ENCODE data around the gene ADRA1B. TPM values are rescaled to one million over a fixed set of nuclear protein-coding genes. Genes with fewer than 3 reads are reported as not detected.

ADRA1B gene
- total and polyA plus RNA-seq, 8 donors: 0.18 to 9.3 (median 0.25) TPM; not detected in 3

DNA sequence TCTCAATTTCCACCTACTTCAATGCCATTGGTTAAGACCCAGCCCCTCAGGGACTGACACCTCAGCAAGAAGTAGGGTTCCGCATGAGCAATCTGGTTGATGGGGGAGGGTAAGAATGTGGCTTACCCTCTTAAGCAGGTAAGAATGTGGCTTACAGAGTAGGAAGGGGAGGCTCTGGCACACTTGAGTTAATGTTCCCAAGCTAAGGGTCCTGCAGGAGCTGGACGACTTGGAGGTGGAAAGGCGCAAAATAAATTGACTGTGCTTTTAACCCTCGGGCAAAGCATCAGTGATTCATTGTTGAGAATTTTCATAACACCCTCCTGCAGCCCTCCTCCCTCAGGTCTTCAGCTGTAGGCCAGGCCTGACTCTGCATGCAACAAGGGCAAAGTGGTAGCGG lies 24.9 kb upstream of the ADRA1B start:
- 82 to 89% (median 87%) methylated on average over 5 of the region's 5 CpGs for WGBS, 5 donors
- intact Hi-C loops (cut with DNase I; ENCODE audit: low total_unique reads): no loop called here
- no peaks in the 10 kb centered on the region for H3K9me3 ChIP-seq
- H3K4me3 ChIP-seq: no peak overlapping the region
- H3K27ac ChIP-seq: no peak overlapping the region
- H3K27me3 ChIP-seq: no peaks in the 10 kb centered on the region
- DNase-seq: no peak
- no peak for TF ChIP-seq POLR2AphosphoS5 (IDR thresholded peaks at IDR 0.05)
- no peak for TF ChIP-seq CTCF (IDR thresholded peaks at IDR 0.05)
- no peak for TF ChIP-seq EP300 (IDR thresholded peaks at IDR 0.05)
- TF ChIP-seq POLR2A (IDR thresholded peaks at IDR 0.05): no peak
- H3K36me3 ChIP-seq: no peaks in the 10 kb centered on the region
- H3K4me1 ChIP-seq: no peaks in the 10 kb centered on the region

DNA sequence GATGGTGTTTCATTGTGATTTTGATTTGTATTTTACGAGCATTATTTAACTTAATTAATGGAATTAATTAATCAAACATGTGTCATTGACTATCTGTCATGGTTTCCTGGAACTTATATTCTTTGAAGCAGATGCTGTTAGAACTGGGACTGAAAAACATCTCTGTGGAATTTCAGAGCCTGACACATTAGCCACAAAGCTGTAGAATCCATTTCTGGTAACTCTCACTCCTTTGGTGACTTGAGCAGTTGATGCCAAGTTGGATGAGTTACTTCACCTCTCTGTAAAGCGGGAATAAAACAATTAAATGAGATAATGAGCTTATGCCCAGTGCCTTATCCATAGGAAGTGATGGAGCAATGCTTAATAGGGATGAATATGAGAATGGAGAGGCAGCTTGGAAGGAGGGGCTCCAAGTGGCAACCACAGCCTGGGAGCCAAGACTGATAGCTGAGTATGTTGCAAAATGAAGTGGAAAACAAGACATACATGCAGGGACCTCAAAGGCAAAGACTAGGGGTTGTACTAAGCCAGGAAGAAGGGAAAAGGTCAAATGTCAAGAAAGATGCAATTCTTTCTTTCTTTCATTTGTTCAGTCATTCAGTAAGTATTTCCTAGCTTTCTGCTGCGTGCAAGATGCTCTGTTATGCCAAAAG lies 23.1 kb upstream of the ADRA1B start:
- TF ChIP-seq POLR2A (IDR thresholded peaks at IDR 0.05) (no peak), POLR2AphosphoS5 (IDR thresholded peaks at IDR 0.05) (no peak), CTCF (IDR thresholded peaks at IDR 0.05) (no peak), EP300 (IDR thresholded peaks at IDR 0.05) (no peak)
- Histone ChIP-seq H3K4me1 (no peaks in the 10 kb centered on the region), H3K27ac (no peak overlapping the region), H3K27me3 (no peaks in the 10 kb centered on the region), H3K36me3 (no peaks in the 10 kb centered on the region), H3K4me3 (no peak overlapping the region), H3K9me3 (no peaks in the 10 kb centered on the region)
- WGBS, 5 donors: 81 to 91% (median 88%) methylated on average over 3 of the region's 3 CpGs
- intact Hi-C loops (cut with DNase I; ENCODE audit: low total_unique reads): no loop called here
- no peak for DNase-seq

DNA sequence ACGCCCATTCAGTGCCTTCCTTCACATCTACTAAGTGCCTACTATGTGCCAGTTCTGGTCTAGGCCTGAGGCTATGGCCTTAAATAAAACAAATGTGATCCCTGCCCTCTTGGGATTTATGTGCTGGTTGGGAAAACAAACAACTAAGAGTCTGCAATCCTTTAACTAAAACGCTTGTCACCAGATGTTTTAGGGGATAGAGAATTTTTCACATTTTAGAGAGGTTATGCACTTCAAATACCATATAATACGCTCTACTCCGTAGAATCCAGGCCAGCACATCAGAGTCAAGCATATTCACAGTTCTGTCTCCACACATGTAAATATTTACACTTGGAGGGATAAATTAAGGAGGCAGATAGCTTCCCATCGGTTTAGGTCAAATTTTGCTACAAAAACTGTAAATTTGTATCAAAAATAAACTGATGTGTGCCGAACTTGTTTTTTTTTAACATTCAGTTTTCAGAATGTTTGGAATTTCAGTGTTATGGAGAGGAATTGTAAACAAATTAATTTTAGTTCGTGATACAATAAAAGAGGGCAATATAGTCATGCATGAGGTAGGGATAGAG lies 22.0 kb upstream of the ADRA1B start:
- no peak for TF ChIP-seq CTCF (IDR thresholded peaks at IDR 0.05)
- TF ChIP-seq POLR2AphosphoS5 (IDR thresholded peaks at IDR 0.05): no peak
- no peak for TF ChIP-seq POLR2A (IDR thresholded peaks at IDR 0.05)
- TF ChIP-seq EP300 (IDR thresholded peaks at IDR 0.05): no peak
- H3K27me3 ChIP-seq: no peaks in the 10 kb centered on the region
- DNase-seq: no peak
- no peaks in the 10 kb centered on the region for H3K36me3 ChIP-seq
- 57 to 62% (median 59%) methylated on average over 7 of the region's 7 CpGs for WGBS, 5 donors
- H3K4me1 ChIP-seq: no peaks in the 10 kb centered on the region
- H3K9me3 ChIP-seq: no peaks in the 10 kb centered on the region
- no peak overlapping the region for H3K4me3 ChIP-seq
- intact Hi-C loops (cut with DNase I; ENCODE audit: low total_unique reads): no loop called here
- H3K27ac ChIP-seq: peak overlapping the region in 1 of 5 donors; percentile 39

DNA sequence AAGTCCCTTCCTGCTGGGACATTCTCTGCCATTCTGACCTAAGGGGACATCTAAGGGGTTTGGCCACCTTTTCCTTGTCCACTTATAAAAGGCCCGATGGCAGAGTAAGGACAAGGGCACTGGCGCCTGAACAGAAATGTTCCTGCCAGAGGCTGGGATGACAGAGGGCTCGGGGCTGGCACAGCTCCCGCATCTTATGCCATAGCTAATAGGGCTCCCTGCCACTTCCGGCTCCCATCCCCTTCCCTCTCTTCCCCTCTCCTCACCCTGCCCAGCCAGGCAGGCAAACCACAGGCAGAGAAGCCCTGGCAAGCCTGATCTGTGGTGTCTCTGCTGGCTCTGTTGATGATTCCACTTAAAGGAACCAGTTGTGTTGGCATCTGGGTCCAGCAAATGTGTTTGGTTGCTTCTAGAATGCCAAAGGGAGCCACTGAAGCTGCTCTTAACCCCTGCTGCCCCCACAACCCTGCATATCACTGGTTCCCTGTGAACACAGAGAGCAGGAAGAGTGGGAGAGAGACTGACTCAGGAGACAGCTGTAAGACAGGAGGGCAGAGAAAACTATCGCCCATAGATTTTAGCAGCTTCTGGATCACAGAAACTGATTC lies 18.4 kb upstream of the ADRA1B start:
- Histone ChIP-seq H3K27me3 (no peaks in the 10 kb centered on the region), H3K27ac (no peak overlapping the region), H3K4me3 (no peak overlapping the region), H3K36me3 (no peaks in the 10 kb centered on the region), H3K9me3 (no peaks in the 10 kb centered on the region), H3K4me1 (no peaks in the 10 kb centered on the region)
- TF ChIP-seq POLR2A (IDR thresholded peaks at IDR 0.05) (no peak), POLR2AphosphoS5 (IDR thresholded peaks at IDR 0.05) (no peak), EP300 (IDR thresholded peaks at IDR 0.05) (no peak), CTCF (IDR thresholded peaks at IDR 0.05) (no peak)
- 81 to 93% (median 84%) methylated on average over 6 of the region's 6 CpGs for WGBS, 5 donors
- intact Hi-C loops (cut with DNase I; ENCODE audit: low total_unique reads): no loop called here
- DNase-seq: no peak

Measured in stomach (tissue), 9 donors.